ENCODE data around the gene NLRC5.
"Not testable (repeated sequence)": the region's sequence is repeated elsewhere in the genome, so short reads cannot be mapped to it uniquely, and the experiment has no call there.

NLRC5 gene

DNA sequence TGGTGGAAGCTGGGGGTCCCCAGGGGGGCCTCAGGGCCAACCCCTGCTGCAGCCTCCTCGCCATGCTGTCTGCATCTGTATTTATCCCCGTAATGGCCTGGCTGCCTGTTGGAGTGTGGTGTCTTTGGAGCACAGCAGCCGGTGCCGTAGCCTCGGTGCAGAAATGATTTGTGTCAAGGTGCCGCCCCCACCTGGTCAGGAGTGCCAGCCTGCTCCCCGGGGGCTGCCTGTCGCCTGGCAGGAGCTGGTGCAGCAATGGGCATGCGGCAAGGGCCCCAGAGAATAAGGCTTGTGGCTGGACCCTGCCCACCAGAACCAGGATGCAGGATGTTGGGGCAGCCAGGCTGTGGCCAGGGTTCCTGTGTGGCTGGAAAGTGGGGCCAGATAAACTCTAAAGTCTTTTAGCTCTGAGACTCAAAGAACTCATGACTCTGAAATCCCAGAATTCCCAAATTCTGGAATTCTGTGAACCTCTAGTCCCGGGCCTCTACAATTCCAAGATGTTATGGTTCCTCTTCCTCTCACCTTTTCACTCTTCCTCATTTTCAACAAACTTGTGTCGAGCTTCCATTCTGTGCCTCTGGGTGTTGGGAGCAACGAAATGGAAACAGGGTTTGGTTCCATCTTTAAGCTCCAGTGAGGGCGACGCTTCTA lies 109.0 kb downstream of the NLRC5 start:
- no peak for TF ChIP-seq ELF4 (IDR thresholded peaks at IDR 0.05)
- TF ChIP-seq FOXM1 (IDR thresholded peaks at IDR 0.05; ENCODE audit: borderline replicate concordance) = no peak
- no peak for DNase-seq (ENCODE audit: extremely low spot score)
- ChIA-PET POLR2A (interaction anchor here (0.8 kb wide), 1 partner anchor 51 kb away, joined by 3 read pairs; no protein-coding TSS in a partner anchor), CTCF (no interaction called here)

DNA sequence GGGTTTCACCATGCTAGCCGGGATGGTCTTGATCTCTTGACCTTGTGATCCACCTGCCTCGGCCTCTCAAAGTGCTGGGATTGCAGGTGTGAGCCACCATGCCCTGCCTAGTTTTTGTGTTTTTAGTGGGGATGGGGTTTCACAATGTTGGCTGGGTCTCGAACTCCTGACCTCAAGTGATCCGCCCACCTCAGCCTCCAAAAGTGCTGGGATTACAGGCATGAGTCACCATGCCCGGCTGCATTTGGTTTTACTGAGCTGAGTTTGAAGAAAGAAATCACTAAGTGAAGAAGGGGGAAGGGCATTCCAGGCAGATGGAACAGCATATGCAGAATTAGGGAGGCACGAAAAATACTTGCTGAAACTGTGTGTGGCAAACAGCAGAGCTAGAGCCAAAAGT lies 110.6 kb downstream of the NLRC5 start:
- DNase-seq (ENCODE audit: extremely low spot score); POLR2A ChIA-PET; CTCF ChIA-PET: not testable (repeated sequence)

GRCh38 chr16:57100445-57100844 lies 111.1 kb downstream of the NLRC5 start:
- DNase-seq (ENCODE audit: extremely low spot score) = no peak
- no peak for TF ChIP-seq FOXK2 (IDR thresholded peaks at IDR 0.05)
- no peak for TF ChIP-seq BHLHE40 (IDR thresholded peaks at IDR 0.05; ENCODE audit: borderline replicate concordance)
- no peak for TF ChIP-seq SUZ12 (IDR thresholded peaks at IDR 0.05)
- no peak for TF ChIP-seq SP1 (IDR thresholded peaks at IDR 0.05)
- no peak for TF ChIP-seq CTBP1 (IDR thresholded peaks at IDR 0.05; ENCODE audit: borderline replicate concordance)
- TF ChIP-seq NFRKB (IDR thresholded peaks at IDR 0.05) = no peak
- no peak for TF ChIP-seq PKNOX1 (IDR thresholded peaks at IDR 0.05)
- TF ChIP-seq TARDBP (IDR thresholded peaks at IDR 0.05) = no peak
- TF ChIP-seq ELF4 (IDR thresholded peaks at IDR 0.05) = no peak
- no peak for TF ChIP-seq HDGF (IDR thresholded peaks at IDR 0.05; ENCODE audit: borderline replicate concordance)
- no peak for TF ChIP-seq ARNT (IDR thresholded peaks at IDR 0.05)
- no peak for TF ChIP-seq L3MBTL2 (conservative IDR thresholded peaks at IDR 0.05)
- TF ChIP-seq LEF1 (IDR thresholded peaks at IDR 0.05; ENCODE audit: borderline replicate concordance) = no peak
- no peak for TF ChIP-seq FOXA1 (IDR thresholded peaks at IDR 0.05)
- no peak for TF ChIP-seq ZNF384 (IDR thresholded peaks at IDR 0.05)
- no peak for TF ChIP-seq FOXM1 (IDR thresholded peaks at IDR 0.05; ENCODE audit: borderline replicate concordance)
- POLR2A ChIA-PET = interaction anchor here (1.1 kb wide), 1 partner anchor 8 kb away, joined by 6 read pairs; the partner anchor contains the start of gene CPNE2
- CTCF ChIA-PET = no interaction called here

DNA sequence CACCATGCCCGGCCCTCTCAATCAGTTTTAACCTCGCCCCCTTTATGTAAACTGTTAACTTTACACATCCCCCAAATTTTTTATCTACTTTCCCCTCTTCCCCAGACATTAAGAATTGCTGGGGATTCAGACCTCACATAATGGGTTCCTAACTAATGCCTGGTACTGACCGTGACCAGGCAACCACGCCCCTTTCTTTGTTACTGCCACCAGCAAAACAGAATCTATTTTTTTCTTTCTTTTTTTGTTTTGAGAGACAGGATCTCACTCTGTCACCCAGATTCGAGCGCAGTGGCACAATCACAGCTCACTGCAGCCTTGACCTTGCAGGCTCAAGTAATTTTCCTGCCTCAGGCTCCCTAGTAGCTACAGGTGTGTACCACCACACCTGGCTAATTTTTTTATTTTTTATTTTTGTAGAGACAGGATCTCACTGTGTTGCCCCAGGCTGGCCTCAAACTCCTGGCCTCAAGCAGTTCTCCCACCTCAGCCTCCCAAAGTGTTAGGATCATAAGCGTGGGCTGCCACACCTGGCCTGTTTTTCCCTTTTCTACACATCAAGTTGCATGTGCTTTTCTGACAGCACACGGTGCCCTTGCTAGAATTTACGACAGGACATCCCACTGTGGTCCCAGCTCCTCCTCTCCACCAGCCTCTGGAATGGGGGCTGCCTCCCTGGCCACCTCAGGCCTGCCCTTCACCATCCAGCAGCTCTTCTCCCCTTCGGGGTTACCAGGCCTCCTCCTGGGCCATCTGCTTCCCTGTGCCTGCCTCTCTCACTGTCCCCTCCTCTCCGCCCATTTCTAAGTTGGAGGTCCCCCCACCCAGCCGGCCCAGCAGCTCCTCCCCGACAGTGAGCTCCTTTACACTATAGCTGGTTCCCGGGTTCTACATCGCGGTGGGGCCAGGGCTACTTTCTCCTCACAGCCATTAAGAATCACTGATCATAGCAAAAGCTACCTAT lies 113.8 kb downstream of the NLRC5 start:
- DNase-seq (ENCODE audit: extremely low spot score) = no peak
- ChIA-PET POLR2A (interaction anchor here (0.6 to 2.1 kb wide), 2 partner anchors 11 to 314 kb away, joined by 3 to 4 read pairs; partner anchors contain the start of gene CPNE2), CTCF (interaction anchor here (2.5 kb wide), 1 partner anchor 11 kb away, joined by 6 read pairs; the partner anchor contains the start of gene CPNE2)
- TF ChIP-seq FOXA1 (IDR thresholded peaks at IDR 0.05) = no peak
- no peak for TF ChIP-seq SUZ12 (IDR thresholded peaks at IDR 0.05)
- TF ChIP-seq LEF1 (IDR thresholded peaks at IDR 0.05; ENCODE audit: borderline replicate concordance) = no peak
- no peak for TF ChIP-seq PKNOX1 (IDR thresholded peaks at IDR 0.05)
- no peak for TF ChIP-seq HDGF (IDR thresholded peaks at IDR 0.05; ENCODE audit: borderline replicate concordance)
- TF ChIP-seq ELF4 (IDR thresholded peaks at IDR 0.05) = no peak
- TF ChIP-seq L3MBTL2 (conservative IDR thresholded peaks at IDR 0.05) = no peak
- no peak for TF ChIP-seq TARDBP (IDR thresholded peaks at IDR 0.05)
- TF ChIP-seq SP1 (IDR thresholded peaks at IDR 0.05) = no peak
- TF ChIP-seq FOXK2 (IDR thresholded peaks at IDR 0.05) = no peak
- TF ChIP-seq ZNF384 (IDR thresholded peaks at IDR 0.05) = no peak
- no peak for TF ChIP-seq NFRKB (IDR thresholded peaks at IDR 0.05)

- DNase-seq (ENCODE audit: extremely low spot score) = no peak
- TF ChIP-seq SP1 (IDR thresholded peaks at IDR 0.05) = no peak
- no peak for TF ChIP-seq ARNT (IDR thresholded peaks at IDR 0.05)
- TF ChIP-seq CTBP1 (IDR thresholded peaks at IDR 0.05; ENCODE audit: borderline replicate concordance) = no peak
- TF ChIP-seq TARDBP (IDR thresholded peaks at IDR 0.05) = no peak
- no peak for TF ChIP-seq FOXM1 (IDR thresholded peaks at IDR 0.05; ENCODE audit: borderline replicate concordance)
- TF ChIP-seq FOXK2 (IDR thresholded peaks at IDR 0.05) = no peak
- TF ChIP-seq SUZ12 (IDR thresholded peaks at IDR 0.05) = no peak
- TF ChIP-seq BHLHE40 (IDR thresholded peaks at IDR 0.05; ENCODE audit: borderline replicate concordance) = no peak
- no peak for TF ChIP-seq L3MBTL2 (conservative IDR thresholded peaks at IDR 0.05)
- ChIA-PET CTCF (no interaction called here), POLR2A (interaction anchor here (1.2 kb wide), 1 partner anchor 81 kb away, joined by 3 read pairs; the partner anchor contains the start of genes PSME3IP1 and RSPRY1)
Observed at GRCh38 chr16:57104706-57105105, 115.3 kb downstream of the NLRC5 start.

GRCh38 chr16:57105184-57105583 lies 115.8 kb downstream of the NLRC5 start:
- CTCF ChIA-PET = interaction anchor here (0.7 kb wide), 1 partner anchor 92 kb away, joined by 3 read pairs; no protein-coding TSS in a partner anchor
- DNase-seq (ENCODE audit: extremely low spot score) = no peak
- POLR2A ChIA-PET = interaction anchor here (1.2 kb wide), 1 partner anchor 80 kb away, joined by 3 read pairs; the partner anchor contains the start of genes PSME3IP1 and RSPRY1
- TF ChIP-seq FOXA1 (IDR thresholded peaks at IDR 0.05) = no peak
- TF ChIP-seq PKNOX1 (IDR thresholded peaks at IDR 0.05) = no peak
- TF ChIP-seq ARNT (IDR thresholded peaks at IDR 0.05) = no peak
- no peak for TF ChIP-seq ZNF384 (IDR thresholded peaks at IDR 0.05)
- TF ChIP-seq ELF4 (IDR thresholded peaks at IDR 0.05) = no peak
